IMR-90 (cell line): ENCODE data around the gene XRN2. TPM values are rescaled to one million over a fixed set of nuclear protein-coding genes. Genes with fewer than 3 reads are reported as not detected.

Source experiments
- ATAC-seq: fragments of 200-7000 bp; cut with Tn5 transposase; 2 replicates; pipeline ENCODE4 v1.9.1; 2020; ENCODE audit warnings: low read depth, mild to moderate bottlenecking, moderate library complexity
- BruUV-seq: library from RNA; stranded (reverse); fragments of 400-500 nt; replicated peaks from 2 replicates; lab custom pipeline; 2021; lab: Mats Ljungman, UMichigan
- CTCF ChIA-PET: fragments of 300-600 bp; formaldehyde crosslinking; extraction: SDS; loops from one replicate; lab custom pipeline; 2021; ENCODE audit warnings: antibody characterized with exemption; lab: Yijun Ruan, JAX
- POLR2A ChIA-PET: fragments of 300-600 bp; sonication (Branson Sonifier 250); formaldehyde crosslinking; loops from one replicate; lab custom pipeline; 2022; ENCODE audit warnings: antibody characterized with exemption; ENCODE audit not compliant: unreplicated experiment; lab: Charles Lee
- DNase-seq: peaks from one replicate; pipeline ENCODE4 v3.0.0; 2013
- H2AFZ ChIP-seq: replicated peaks from 2 replicates; pipeline ENCODE3; 2013; ENCODE audit warnings: low read length, mild to moderate bottlenecking; ENCODE audit not compliant: poor library complexity
- H2AK5ac ChIP-seq: 2 replicates; pipeline ENCODE4 v1.6.1; 2013; ENCODE audit warnings: low read depth, low read length, inconsistent platforms
- H2AK9ac ChIP-seq: replicated peaks from 2 replicates; pipeline ENCODE3; 2013; ENCODE audit warnings: mild to moderate bottlenecking, low read depth, low read length, moderate library complexity; ENCODE audit not compliant: poor library complexity
- H2BK120ac ChIP-seq: 2 replicates; pipeline ENCODE4 v1.6.1; 2013; ENCODE audit warnings: low read depth, low read length, inconsistent platforms
- H2BK15ac ChIP-seq: 3 replicates; pipeline ENCODE4 v1.6.1; 2013; ENCODE audit warnings: low read depth, low read length, inconsistent platforms
- H2BK20ac ChIP-seq: 2 replicates; pipeline ENCODE4 v1.6.1; 2013; ENCODE audit warnings: low read depth, mild to moderate bottlenecking, inconsistent platforms, low read length, moderate library complexity
- H2BK5ac ChIP-seq: 2 replicates; pipeline ENCODE4 v1.6.1; 2013; ENCODE audit warnings: mild to moderate bottlenecking, low read depth, low read length, inconsistent platforms; ENCODE audit not compliant: poor library complexity, severe bottlenecking
- H3K14ac ChIP-seq: replicated peaks from 2 replicates; pipeline ENCODE4 v1.6.1; 2013; ENCODE audit warnings: low read depth, low read length, inconsistent platforms
- H3K18ac ChIP-seq: 2 replicates; pipeline ENCODE4 v1.6.1; 2013; ENCODE audit warnings: low read depth, low read length, control low read depth
- H3K23ac ChIP-seq: 2 replicates; pipeline ENCODE4 v1.6.1; 2013; ENCODE audit warnings: low read depth, low read length, inconsistent platforms
- H3K27ac ChIP-seq: 2 replicates; pipeline ENCODE4 v1.5.1; 2013; ENCODE audit warnings: mild to moderate bottlenecking, control low read depth, low read length; ENCODE audit not compliant: insufficient read depth
- H3K27me3 ChIP-seq: 2 replicates; pipeline ENCODE4 v1.6.1; 2013; ENCODE audit warnings: low read length; ENCODE audit not compliant: control insufficient read depth, insufficient read depth
- H3K36me3 ChIP-seq: 2 replicates; pipeline ENCODE4 v1.6.1; 2013; ENCODE audit warnings: low read length, mixed read lengths; ENCODE audit not compliant: control insufficient read depth, insufficient read depth
- H3K4ac ChIP-seq: 2 replicates; pipeline ENCODE4 v1.6.1; 2013; ENCODE audit warnings: low read depth, low read length, inconsistent platforms
- H3K4me1 ChIP-seq: 2 replicates; pipeline ENCODE4 v1.6.1; 2013; ENCODE audit warnings: low read length, mixed read lengths; ENCODE audit not compliant: control insufficient read depth, insufficient read depth
- H3K4me2 ChIP-seq: 2 replicates; pipeline ENCODE4 v1.6.1; 2013; ENCODE audit warnings: low read depth, mild to moderate bottlenecking, control low read depth, low read length, moderate library complexity
- H3K4me3 ChIP-seq: 2 replicates; pipeline ENCODE4 v1.5.1; 2013; ENCODE audit warnings: low read depth, mild to moderate bottlenecking, control low read depth, low read length, moderate library complexity; ENCODE audit not compliant: insufficient read depth
- H3K56ac ChIP-seq: 2 replicates; pipeline ENCODE4 v1.6.1; 2013; ENCODE audit warnings: low read length, inconsistent platforms; ENCODE audit not compliant: insufficient read depth; ENCODE audit errors: extremely low read depth
- H3K79me1 ChIP-seq, 2 experiments: 2 replicates each; pipeline ENCODE4 v1.6.1; 2013; ENCODE audit warnings: low read length in 2 of 2, inconsistent platforms in 1 of 2, low read depth in 1 of 2
- H3K9ac ChIP-seq: 2 replicates; pipeline ENCODE4 v1.6.1; 2013; ENCODE audit warnings: low read depth, low read length, control low read depth
- H3K9me1 ChIP-seq: 2 replicates; pipeline ENCODE4 v1.6.1; 2013; ENCODE audit warnings: low read length, inconsistent platforms; ENCODE audit not compliant: insufficient read depth
- H3K9me3 ChIP-seq: 2 replicates; pipeline ENCODE4 v1.6.1; 2013; ENCODE audit warnings: low read length; ENCODE audit not compliant: control insufficient read depth, insufficient read depth
- H4K20me1 ChIP-seq: 2 replicates; pipeline ENCODE4 v1.6.1; 2013; ENCODE audit warnings: low read length, inconsistent platforms; ENCODE audit not compliant: insufficient read depth
- H4K5ac ChIP-seq: 2 replicates; pipeline ENCODE4 v1.6.1; 2013; ENCODE audit warnings: mild to moderate bottlenecking, low read depth, low read length, control low read depth
- H4K8ac ChIP-seq, 2 experiments: 2 replicates each; pipeline ENCODE4 v1.6.1; 2013; ENCODE audit warnings: low read depth in 2 of 2, low read length in 2 of 2, control low read depth in 1 of 2, inconsistent platforms in 1 of 2
- H4K91ac ChIP-seq: 2 replicates; pipeline ENCODE4 v1.6.1; 2013; ENCODE audit warnings: low read depth, low read length, inconsistent platforms; ENCODE audit not compliant: insufficient read depth
- BHLHE40 ChIP-seq: fragments of 150-350 bp; IDR thresholded peaks from 2 replicates; pipeline ENCODE4 v1.6.1; 2016; ENCODE audit warnings: mild to moderate bottlenecking, low read depth, low read length
- CHD1 ChIP-seq: IDR thresholded peaks from 2 replicates; pipeline ENCODE4 v1.6.1; 2012; ENCODE audit warnings: low read depth, low read length, improper control_type of control experiment
- FOS ChIP-seq: fragments of 150-350 bp; IDR thresholded peaks from 2 replicates; pipeline ENCODE4 v1.6.1; 2016; ENCODE audit warnings: low read depth, low read length
- MAFK ChIP-seq: IDR thresholded peaks from 2 replicates; pipeline ENCODE4 v1.6.1; 2012; ENCODE audit warnings: low read depth, low read length, improper control_type of control experiment
- MXI1 ChIP-seq: IDR thresholded peaks from 2 replicates; pipeline ENCODE4 v1.6.1; 2012; ENCODE audit warnings: low read depth, mild to moderate bottlenecking, low read length, moderate library complexity, borderline replicate concordance
- RAD21 ChIP-seq: IDR thresholded peaks from 2 replicates; pipeline ENCODE4 v1.6.1; 2012; ENCODE audit warnings: low read length, improper control_type of control experiment
- RCOR1 ChIP-seq: IDR thresholded peaks from 2 replicates; pipeline ENCODE4 v1.6.1; 2012; ENCODE audit warnings: mild to moderate bottlenecking, low read length, improper control_type of control experiment; ENCODE audit not compliant: insufficient replicate concordance
- WGBS, 2 experiments: methylation state at CpG; one replicate each; pipeline versions ENCODE4 v1.1.5 to v1.1.7; 2013; ENCODE audit warnings: missing lambda C conversion rate in 2 of 2; ENCODE audit not compliant: insufficient read length in 1 of 2; ENCODE audit errors: extremely low coverage in 2 of 2; 5-methylcytosine and 5-hydroxymethylcytosine counted together
- dilution Hi-C: fragments of 300-500 bp; cut with HindIII; formaldehyde crosslinking; loops from one replicate; pipeline ENCODE4 v1.14.3; 2018; ENCODE audit warnings: low sequenced_read_pairs; ENCODE audit not compliant: unreplicated experiment
- in situ Hi-C: fragments of 300-500 bp; cut with MboI; formaldehyde crosslinking; loops from 3 replicates; pipeline ENCODE4 v1.14.3; 2019; ENCODE audit warnings: low sequenced_read_pairs, inconsistent platforms, mixed read lengths
- intact Hi-C: fragments of 100-400 bp; cut with micrococcal nuclease; formaldehyde crosslinking; loops from 2 replicates; pipeline ENCODE4 v1.10.0; 2022
- polyA plus RNA-seq, 3 experiments: library from polyadenylated mRNA; depleted of rRNA; stranded (reverse); fragments of >200 nt; gene quantifications; 2 replicates each; pipeline ENCODE4 v1.2.3, GENCODE V29; 2012; ENCODE audit warnings: low replicate concordance in 1 of 3
- total RNA-seq: library from RNA; depleted of rRNA; stranded (reverse); fragments of >200 nt; gene quantifications from 2 replicates; pipeline ENCODE4 v1.2.3, GENCODE V29; 2012

XRN2 gene
- total and polyA plus RNA-seq, 2 of the 4 experiments (the other 2 are of a cell fraction): 58.1 to 70.8 TPM

- H3K4me2 ChIP-seq: no peak overlapping the region
- H3K56ac ChIP-seq: no peak overlapping the region
- H3K9me1 ChIP-seq: no peaks in the 10 kb centered on the region
- no peak overlapping the region for H2AK5ac ChIP-seq
- H3K9ac ChIP-seq: no peak overlapping the region
- no peak overlapping the region for H4K5ac ChIP-seq
- H3K9me3 ChIP-seq: peaks cover 18% of the 10 kb centered on the region
- dilution Hi-C loops: no loop called here
- H4K20me1 ChIP-seq: no peaks in the 10 kb centered on the region
- no peak overlapping the region for H2BK5ac ChIP-seq
- no peak overlapping the region for H3K4ac ChIP-seq
- intact Hi-C loops: loop anchor here (10.0 kb wide), 1 partner anchor 162 kb away; no protein-coding TSS in a partner anchor
- in situ Hi-C loops: no loop called here
- no peaks in the 10 kb centered on the region for H3K36me3 ChIP-seq
- BruUV-seq: no TSS peak
- POLR2A ChIA-PET: no interaction called here
- no peak overlapping the region for H2BK20ac ChIP-seq
- CTCF ChIA-PET: interaction anchor here (1.0 kb wide), 1 partner anchor 61 kb away, joined by 3 read pairs; no protein-coding TSS in a partner anchor
- H3K4me1 ChIP-seq: peaks cover 2% of the 10 kb centered on the region; the same call in 1 of the 2 replicates
- TF ChIP-seq BHLHE40: no peak
- TF ChIP-seq CHD1: no peak
- no peak for TF ChIP-seq RCOR1
- no peak for TF ChIP-seq MXI1
- TF ChIP-seq MAFK: no peak
- no peak for TF ChIP-seq RAD21
- TF ChIP-seq FOS: no peak
- H3K79me1 ChIP-seq: no peaks in the 10 kb centered on the region
- no peak for DNase-seq
- H2AFZ ChIP-seq: peak overlapping the region; percentile 77
- no peak overlapping the region for H4K8ac ChIP-seq
- H3K23ac ChIP-seq: no peak overlapping the region
- H3K14ac ChIP-seq: no peak overlapping the region
- H3K18ac ChIP-seq: no peak overlapping the region
- H4K91ac ChIP-seq: no peak overlapping the region
- WGBS, 2 experiments: 3% methylated on average over 68 of the region's 116 CpGs; no CpG with 5 or more reads in 1 of the 2 experiments
- peaks cover 76% of the 10 kb centered on the region for H3K27me3 ChIP-seq
- H3K4me3 ChIP-seq: no peak overlapping the region
- peak; percentile 43 for ATAC-seq
- no peak overlapping the region for H2BK15ac ChIP-seq
- H2BK120ac ChIP-seq: no peak overlapping the region
- peak overlapping the region; percentile 57 for H2AK9ac ChIP-seq
- no peak overlapping the region for H3K27ac ChIP-seq
These were observed 93.6 kb downstream of the XRN2 start for GRCh38 chr20:21396599-21397340.
